ENCODE measurements around the gene IFFO2. TPM values are rescaled to one million over a fixed set of nuclear protein-coding genes. Genes with fewer than 3 reads are reported as not detected.

IFFO2 gene
- total and polyA plus RNA-seq, 2 of the 13 experiments (the other 11 are each of a cell fraction or from before 2014, with no cell fraction given), result 7.3 to 16.7 TPM

- TF ChIP-seq, protein P1, sequence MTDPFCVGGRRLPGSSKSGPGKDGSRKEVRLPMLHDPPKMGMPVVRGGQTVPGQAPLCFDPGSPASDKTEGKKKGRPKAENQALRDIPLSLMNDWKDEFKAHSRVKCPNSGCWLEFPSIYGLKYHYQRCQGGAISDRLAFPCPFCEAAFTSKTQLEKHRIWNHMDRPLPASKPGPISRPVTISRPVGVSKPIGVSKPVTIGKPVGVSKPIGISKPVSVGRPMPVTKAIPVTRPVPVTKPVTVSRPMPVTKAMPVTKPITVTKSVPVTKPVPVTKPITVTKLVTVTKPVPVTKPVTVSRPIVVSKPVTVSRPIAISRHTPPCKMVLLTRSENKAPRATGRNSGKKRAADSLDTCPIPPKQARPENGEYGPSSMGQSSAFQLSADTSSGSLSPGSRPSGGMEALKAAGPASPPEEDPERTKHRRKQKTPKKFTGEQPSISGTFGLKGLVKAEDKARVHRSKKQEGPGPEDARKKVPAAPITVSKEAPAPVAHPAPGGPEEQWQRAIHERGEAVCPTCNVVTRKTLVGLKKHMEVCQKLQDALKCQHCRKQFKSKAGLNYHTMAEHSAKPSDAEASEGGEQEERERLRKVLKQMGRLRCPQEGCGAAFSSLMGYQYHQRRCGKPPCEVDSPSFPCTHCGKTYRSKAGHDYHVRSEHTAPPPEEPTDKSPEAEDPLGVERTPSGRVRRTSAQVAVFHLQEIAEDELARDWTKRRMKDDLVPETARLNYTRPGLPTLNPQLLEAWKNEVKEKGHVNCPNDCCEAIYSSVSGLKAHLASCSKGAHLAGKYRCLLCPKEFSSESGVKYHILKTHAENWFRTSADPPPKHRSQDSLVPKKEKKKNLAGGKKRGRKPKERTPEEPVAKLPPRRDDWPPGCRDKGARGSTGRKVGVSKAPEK (CRISPR knock-in tag; IDR thresholded peaks at IDR 0.05; ENCODE audit: borderline replicate concordance), result no peak
- TF ChIP-seq ZEB1 (IDR thresholded peaks at IDR 0.05; ENCODE audit: insufficient replicate concordance, low read depth) (no peak), CEBPB (IDR thresholded peaks at IDR 0.05; ENCODE audit: borderline replicate concordance, low read depth, low read length) (no peak), SYNCRIP (IDR thresholded peaks at IDR 0.05; ENCODE audit: insufficient read depth, low read depth, low read length) (no peak), MTA3 (CRISPR knock-in tag; IDR thresholded peaks at IDR 0.05) (no peak), ZNF790 (CRISPR knock-in tag; IDR thresholded peaks at IDR 0.05; ENCODE audit: borderline replicate concordance) (no peak), NCOA5 (CRISPR knock-in tag; IDR thresholded peaks at IDR 0.05) (no peak), RCOR2 (CRISPR knock-in tag; IDR thresholded peaks at IDR 0.05) (no peak), ZNF430 (CRISPR knock-in tag; IDR thresholded peaks at IDR 0.05) (peak; percentile 6; the same call in 1 of the 2 replicates), ZNF569 (CRISPR knock-in tag; IDR thresholded peaks at IDR 0.05; ENCODE audit: borderline replicate concordance) (no peak), ATF1 (CRISPR knock-in tag; IDR thresholded peaks at IDR 0.05) (peak; percentile 49; the same call in 1 of the 2 replicates), RBFOX2 (IDR thresholded peaks at IDR 0.05; ENCODE audit: low read depth, low read length) (peak; percentile 9), ZNF773 (CRISPR knock-in tag; IDR thresholded peaks at IDR 0.05; ENCODE audit: borderline replicate concordance) (no peak), ZNF30 (CRISPR knock-in tag; IDR thresholded peaks at IDR 0.05) (no peak), ZNF678 (CRISPR knock-in tag; IDR thresholded peaks at IDR 0.05) (no peak), KDM6A (CRISPR knock-in tag; IDR thresholded peaks at IDR 0.05; ENCODE audit: low read depth) (no peak)
- TF ChIP-seq, protein P2, sequence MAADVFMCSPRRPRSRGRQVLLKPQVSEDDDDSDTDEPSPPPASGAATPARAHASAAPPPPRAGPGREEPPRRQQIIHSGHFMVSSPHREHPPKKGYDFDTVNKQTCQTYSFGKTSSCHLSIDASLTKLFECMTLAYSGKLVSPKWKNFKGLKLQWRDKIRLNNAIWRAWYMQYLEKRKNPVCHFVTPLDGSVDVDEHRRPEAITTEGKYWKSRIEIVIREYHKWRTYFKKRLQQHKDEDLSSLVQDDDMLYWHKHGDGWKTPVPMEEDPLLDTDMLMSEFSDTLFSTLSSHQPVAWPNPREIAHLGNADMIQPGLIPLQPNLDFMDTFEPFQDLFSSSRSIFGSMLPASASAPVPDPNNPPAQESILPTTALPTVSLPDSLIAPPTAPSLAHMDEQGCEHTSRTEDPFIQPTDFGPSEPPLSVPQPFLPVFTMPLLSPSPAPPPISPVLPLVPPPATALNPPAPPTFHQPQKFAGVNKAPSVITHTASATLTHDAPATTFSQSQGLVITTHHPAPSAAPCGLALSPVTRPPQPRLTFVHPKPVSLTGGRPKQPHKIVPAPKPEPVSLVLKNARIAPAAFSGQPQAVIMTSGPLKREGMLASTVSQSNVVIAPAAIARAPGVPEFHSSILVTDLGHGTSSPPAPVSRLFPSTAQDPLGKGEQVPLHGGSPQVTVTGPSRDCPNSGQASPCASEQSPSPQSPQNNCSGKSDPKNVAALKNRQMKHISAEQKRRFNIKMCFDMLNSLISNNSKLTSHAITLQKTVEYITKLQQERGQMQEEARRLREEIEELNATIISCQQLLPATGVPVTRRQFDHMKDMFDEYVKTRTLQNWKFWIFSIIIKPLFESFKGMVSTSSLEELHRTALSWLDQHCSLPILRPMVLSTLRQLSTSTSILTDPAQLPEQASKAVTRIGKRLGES (CRISPR knock-in tag; IDR thresholded peaks at IDR 0.05; ENCODE audit: borderline replicate concordance), result no peak
- TF ChIP-seq, protein P3, sequence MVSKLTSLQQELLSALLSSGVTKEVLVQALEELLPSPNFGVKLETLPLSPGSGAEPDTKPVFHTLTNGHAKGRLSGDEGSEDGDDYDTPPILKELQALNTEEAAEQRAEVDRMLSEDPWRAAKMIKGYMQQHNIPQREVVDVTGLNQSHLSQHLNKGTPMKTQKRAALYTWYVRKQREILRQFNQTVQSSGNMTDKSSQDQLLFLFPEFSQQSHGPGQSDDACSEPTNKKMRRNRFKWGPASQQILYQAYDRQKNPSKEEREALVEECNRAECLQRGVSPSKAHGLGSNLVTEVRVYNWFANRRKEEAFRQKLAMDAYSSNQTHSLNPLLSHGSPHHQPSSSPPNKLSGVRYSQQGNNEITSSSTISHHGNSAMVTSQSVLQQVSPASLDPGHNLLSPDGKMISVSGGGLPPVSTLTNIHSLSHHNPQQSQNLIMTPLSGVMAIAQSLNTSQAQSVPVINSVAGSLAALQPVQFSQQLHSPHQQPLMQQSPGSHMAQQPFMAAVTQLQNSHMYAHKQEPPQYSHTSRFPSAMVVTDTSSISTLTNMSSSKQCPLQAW (CRISPR knock-in tag; IDR thresholded peaks at IDR 0.05), result peak; percentile 41; the same call in 1 of the 2 replicates
- TF ChIP-seq, protein P4, sequence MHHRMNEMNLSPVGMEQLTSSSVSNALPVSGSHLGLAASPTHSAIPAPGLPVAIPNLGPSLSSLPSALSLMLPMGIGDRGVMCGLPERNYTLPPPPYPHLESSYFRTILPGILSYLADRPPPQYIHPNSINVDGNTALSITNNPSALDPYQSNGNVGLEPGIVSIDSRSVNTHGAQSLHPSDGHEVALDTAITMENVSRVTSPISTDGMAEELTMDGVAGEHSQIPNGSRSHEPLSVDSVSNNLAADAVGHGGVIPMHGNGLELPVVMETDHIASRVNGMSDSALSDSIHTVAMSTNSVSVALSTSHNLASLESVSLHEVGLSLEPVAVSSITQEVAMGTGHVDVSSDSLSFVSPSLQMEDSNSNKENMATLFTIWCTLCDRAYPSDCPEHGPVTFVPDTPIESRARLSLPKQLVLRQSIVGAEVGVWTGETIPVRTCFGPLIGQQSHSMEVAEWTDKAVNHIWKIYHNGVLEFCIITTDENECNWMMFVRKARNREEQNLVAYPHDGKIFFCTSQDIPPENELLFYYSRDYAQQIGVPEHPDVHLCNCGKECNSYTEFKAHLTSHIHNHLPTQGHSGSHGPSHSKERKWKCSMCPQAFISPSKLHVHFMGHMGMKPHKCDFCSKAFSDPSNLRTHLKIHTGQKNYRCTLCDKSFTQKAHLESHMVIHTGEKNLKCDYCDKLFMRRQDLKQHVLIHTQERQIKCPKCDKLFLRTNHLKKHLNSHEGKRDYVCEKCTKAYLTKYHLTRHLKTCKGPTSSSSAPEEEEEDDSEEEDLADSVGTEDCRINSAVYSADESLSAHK (CRISPR knock-in tag; IDR thresholded peaks at IDR 0.05; ENCODE audit: borderline replicate concordance), result no peak
These were observed 53.8 kb downstream of the IFFO2 start, which contains the start of gene ALDH4A1 (continued) for GRCh38 chr1:18902523-18903290.
